ENCODE results near the gene COL26A1. TPM values are rescaled to one million over a fixed set of nuclear protein-coding genes. Genes with fewer than 3 reads are reported as not detected.

Gene COL26A1
- total RNA-seq, 1 experiment from 2014 or later = 42.6 TPM

GRCh38 chr7:101542527-101543241 is 180.0 kb downstream of the COL26A1 start:
- Histone ChIP-seq H3K9me3 (ENCODE audit: control insufficient read depth, low read depth, low read length) (no peaks in the 10 kb centered on the region), H3K18ac (ENCODE audit: insufficient read length, low read depth, low read length) (no peak overlapping the region), H3K9ac (ENCODE audit: extremely low read depth, insufficient read length, low read length) (no peak overlapping the region), H3K23me2 (ENCODE audit: insufficient read length, low read depth, low read length, poor library complexity, severe bottlenecking) (no peaks in the 10 kb centered on the region), H2AK5ac (ENCODE audit: insufficient read length, low read length) (no peak overlapping the region), H3K27ac (ENCODE audit: insufficient read length, low read depth, low read length) (no peak overlapping the region), H3K79me1 (ENCODE audit: insufficient read depth, low read depth, low read length, poor library complexity, severe bottlenecking) (no peaks in the 10 kb centered on the region), H2BK20ac (ENCODE audit: low read depth, low read length, poor library complexity, severe bottlenecking) (no peak overlapping the region), H3K14ac (ENCODE audit: insufficient read depth, low read length) (no peak overlapping the region), H4K8ac (replicated peaks; ENCODE audit: insufficient read length, low read depth, low read length) (no peak overlapping the region), H3K4me1 (ENCODE audit: insufficient read depth, low read length) (no peaks in the 10 kb centered on the region), H3K56ac (ENCODE audit: insufficient read length, low read depth, low read length) (no peak overlapping the region), H3K4ac (ENCODE audit: low read depth, low read length) (no peak overlapping the region), H3K23ac (ENCODE audit: insufficient read length, low read depth, low read length) (no peak overlapping the region), H3K79me2 (ENCODE audit: insufficient read depth, low read length) (no peaks in the 10 kb centered on the region), H2BK12ac (ENCODE audit: insufficient read length, low read depth, low read length) (no peak overlapping the region), H4K5ac (ENCODE audit: insufficient read length, low read depth, low read length) (no peak overlapping the region), H4K91ac (ENCODE audit: insufficient read length, low read depth, low read length) (no peak overlapping the region), H2BK120ac (ENCODE audit: low read depth, low read length, poor library complexity, severe bottlenecking) (no peak overlapping the region), H3K27me3 (ENCODE audit: insufficient read depth, low read length) (no peaks in the 10 kb centered on the region), H2BK15ac (ENCODE audit: low read depth, low read length) (no peak overlapping the region), H3K4me2 (ENCODE audit: insufficient read depth, insufficient read length, low read length) (no peak overlapping the region), H2AFZ (ENCODE audit: low read length) (no peak overlapping the region), H2BK5ac (ENCODE audit: insufficient read length, low read length) (no peak overlapping the region), H4K20me1 (ENCODE audit: control insufficient read depth, insufficient read depth, insufficient read length) (no peaks in the 10 kb centered on the region), H3T11ph (ENCODE audit: low read length) (no peak overlapping the region)
- peak; percentile 87 for DNase-seq
- Mint-ChIP-seq H3K36me3 (ENCODE audit: insufficient read depth in 1 of 3, low read depth in 3 of 3) (peaks cover 7 to 23% (median 14%) of the 10 kb centered on the region in 3 experiments; a peak in 6 of 7 replicates), H3K4me3 (no peak overlapping the region), H3K27ac (peak overlapping the region in 1 of 3 experiments; percentile 30; a peak in 1 of 7 replicates), H3K9me3 (no peaks in the 10 kb centered on the region), H3K4me1 (peaks cover 2 to 15% of the 10 kb centered on the region in 2 experiments), H3K27me3 (ENCODE audit: low read depth) (no peaks in the 10 kb centered on the region)
- TF ChIP-seq, protein P1, sequence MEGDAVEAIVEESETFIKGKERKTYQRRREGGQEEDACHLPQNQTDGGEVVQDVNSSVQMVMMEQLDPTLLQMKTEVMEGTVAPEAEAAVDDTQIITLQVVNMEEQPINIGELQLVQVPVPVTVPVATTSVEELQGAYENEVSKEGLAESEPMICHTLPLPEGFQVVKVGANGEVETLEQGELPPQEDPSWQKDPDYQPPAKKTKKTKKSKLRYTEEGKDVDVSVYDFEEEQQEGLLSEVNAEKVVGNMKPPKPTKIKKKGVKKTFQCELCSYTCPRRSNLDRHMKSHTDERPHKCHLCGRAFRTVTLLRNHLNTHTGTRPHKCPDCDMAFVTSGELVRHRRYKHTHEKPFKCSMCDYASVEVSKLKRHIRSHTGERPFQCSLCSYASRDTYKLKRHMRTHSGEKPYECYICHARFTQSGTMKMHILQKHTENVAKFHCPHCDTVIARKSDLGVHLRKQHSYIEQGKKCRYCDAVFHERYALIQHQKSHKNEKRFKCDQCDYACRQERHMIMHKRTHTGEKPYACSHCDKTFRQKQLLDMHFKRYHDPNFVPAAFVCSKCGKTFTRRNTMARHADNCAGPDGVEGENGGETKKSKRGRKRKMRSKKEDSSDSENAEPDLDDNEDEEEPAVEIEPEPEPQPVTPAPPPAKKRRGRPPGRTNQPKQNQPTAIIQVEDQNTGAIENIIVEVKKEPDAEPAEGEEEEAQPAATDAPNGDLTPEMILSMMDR (conservative IDR thresholded peaks at IDR 0.05) = peak; percentile 94
- no CpG with 5 or more reads among the region's 16 CpGs for WGBS (ENCODE audit: extremely low coverage, insufficient read length, low lambda C conversion rate)
